ENCODE measurements around the gene ZNF710. TPM values are rescaled to one million over a fixed set of nuclear protein-coding genes. Genes with fewer than 3 reads are reported as not detected.
A peak's percentile ranks its signal among the peaks of the same experiment; 100 is the strongest.

The ZNF710 gene
- total RNA-seq, 4 donors from 2014 or later = 19.2 to 32.1 (median 25.0) TPM

DNA sequence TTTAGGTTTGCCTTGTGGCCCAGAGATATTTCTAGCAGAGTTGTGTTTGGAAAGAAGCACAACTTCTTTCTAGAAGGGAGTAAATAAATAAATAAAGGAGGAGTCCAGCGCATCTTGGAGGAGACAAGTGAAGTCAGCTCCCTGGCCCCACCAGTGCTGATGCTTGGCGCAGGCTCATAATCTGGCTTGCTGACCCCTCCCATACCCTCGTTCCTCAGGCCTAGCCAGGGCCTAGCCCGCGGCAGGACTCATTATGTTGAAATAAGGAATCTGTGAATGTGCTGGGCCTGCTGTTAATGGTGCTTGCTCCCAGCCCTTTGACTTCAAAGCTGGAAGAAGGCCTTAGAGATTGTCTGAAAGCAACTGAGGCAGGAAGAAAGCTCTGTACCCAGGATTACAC is 3.1 kb downstream of the ZNF710 start:
- Histone ChIP-seq H3K4me3 (no peak overlapping the region), H3K4me1 (peaks cover 72% of the 10 kb centered on the region)
- no peak for TF ChIP-seq POLR2A (IDR thresholded peaks at IDR 0.05)
- TF ChIP-seq, protein P1, sequence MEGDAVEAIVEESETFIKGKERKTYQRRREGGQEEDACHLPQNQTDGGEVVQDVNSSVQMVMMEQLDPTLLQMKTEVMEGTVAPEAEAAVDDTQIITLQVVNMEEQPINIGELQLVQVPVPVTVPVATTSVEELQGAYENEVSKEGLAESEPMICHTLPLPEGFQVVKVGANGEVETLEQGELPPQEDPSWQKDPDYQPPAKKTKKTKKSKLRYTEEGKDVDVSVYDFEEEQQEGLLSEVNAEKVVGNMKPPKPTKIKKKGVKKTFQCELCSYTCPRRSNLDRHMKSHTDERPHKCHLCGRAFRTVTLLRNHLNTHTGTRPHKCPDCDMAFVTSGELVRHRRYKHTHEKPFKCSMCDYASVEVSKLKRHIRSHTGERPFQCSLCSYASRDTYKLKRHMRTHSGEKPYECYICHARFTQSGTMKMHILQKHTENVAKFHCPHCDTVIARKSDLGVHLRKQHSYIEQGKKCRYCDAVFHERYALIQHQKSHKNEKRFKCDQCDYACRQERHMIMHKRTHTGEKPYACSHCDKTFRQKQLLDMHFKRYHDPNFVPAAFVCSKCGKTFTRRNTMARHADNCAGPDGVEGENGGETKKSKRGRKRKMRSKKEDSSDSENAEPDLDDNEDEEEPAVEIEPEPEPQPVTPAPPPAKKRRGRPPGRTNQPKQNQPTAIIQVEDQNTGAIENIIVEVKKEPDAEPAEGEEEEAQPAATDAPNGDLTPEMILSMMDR (IDR thresholded peaks at IDR 0.05) = no peak
- TF ChIP-seq POLR2AphosphoS5 (IDR thresholded peaks at IDR 0.05) = no peak
- TF ChIP-seq EP300 (IDR thresholded peaks at IDR 0.05) = no peak

DNA sequence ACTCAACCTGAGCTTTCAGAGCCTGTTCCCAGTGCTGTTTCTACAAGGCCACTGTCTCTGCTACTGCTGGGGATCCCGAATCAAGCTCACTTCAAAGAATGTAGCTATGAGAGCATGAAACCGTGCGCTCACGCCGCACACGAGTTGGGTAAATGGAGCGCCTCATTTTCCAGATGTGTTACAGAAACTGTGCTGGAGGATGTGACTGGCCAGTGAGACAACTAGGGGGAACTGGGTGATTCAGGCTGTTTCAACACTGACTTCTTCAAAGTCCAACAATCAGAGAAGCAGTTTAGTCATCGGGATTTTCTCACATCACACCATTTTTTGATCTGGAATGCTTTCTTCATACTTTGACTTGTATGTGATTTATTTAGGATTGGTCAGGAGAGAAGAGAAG is 3.5 kb downstream of the ZNF710 start:
- H3K27ac ChIP-seq = peak overlapping the region; percentile 82
- H3K27me3 ChIP-seq = no peaks in the 10 kb centered on the region
- DNase-seq (ENCODE audit: low spot score in 2 of 2) = peak; percentile 74 to 76
- H3K4me1 ChIP-seq = peaks cover 68% of the 10 kb centered on the region
- H3K9me3 ChIP-seq = no peaks in the 10 kb centered on the region
- WGBS = 82% methylated on average over 8 of the region's 8 CpGs
- TF ChIP-seq EP300 (IDR thresholded peaks at IDR 0.05) (no peak), POLR2AphosphoS5 (IDR thresholded peaks at IDR 0.05) (peak in 2 of 3 donors; percentile 16 to 37), POLR2A (IDR thresholded peaks at IDR 0.05) (peak in 1 of 2 donors; percentile 10)
- no peaks in the 10 kb centered on the region for H3K36me3 ChIP-seq
- no peak overlapping the region for H3K4me3 ChIP-seq

More for the DNA sequence above, 3.1 kb downstream of the ZNF710 start:
- 35% methylated on average over 5 of the region's 5 CpGs for WGBS
- Histone ChIP-seq H3K9me3 (no peaks in the 10 kb centered on the region), H3K27ac (peak overlapping the region; percentile 82), H3K27me3 (no peaks in the 10 kb centered on the region), H3K36me3 (no peaks in the 10 kb centered on the region)
- DNase-seq (ENCODE audit: low spot score in 2 of 2) = peak; percentile 71 to 72

DNA sequence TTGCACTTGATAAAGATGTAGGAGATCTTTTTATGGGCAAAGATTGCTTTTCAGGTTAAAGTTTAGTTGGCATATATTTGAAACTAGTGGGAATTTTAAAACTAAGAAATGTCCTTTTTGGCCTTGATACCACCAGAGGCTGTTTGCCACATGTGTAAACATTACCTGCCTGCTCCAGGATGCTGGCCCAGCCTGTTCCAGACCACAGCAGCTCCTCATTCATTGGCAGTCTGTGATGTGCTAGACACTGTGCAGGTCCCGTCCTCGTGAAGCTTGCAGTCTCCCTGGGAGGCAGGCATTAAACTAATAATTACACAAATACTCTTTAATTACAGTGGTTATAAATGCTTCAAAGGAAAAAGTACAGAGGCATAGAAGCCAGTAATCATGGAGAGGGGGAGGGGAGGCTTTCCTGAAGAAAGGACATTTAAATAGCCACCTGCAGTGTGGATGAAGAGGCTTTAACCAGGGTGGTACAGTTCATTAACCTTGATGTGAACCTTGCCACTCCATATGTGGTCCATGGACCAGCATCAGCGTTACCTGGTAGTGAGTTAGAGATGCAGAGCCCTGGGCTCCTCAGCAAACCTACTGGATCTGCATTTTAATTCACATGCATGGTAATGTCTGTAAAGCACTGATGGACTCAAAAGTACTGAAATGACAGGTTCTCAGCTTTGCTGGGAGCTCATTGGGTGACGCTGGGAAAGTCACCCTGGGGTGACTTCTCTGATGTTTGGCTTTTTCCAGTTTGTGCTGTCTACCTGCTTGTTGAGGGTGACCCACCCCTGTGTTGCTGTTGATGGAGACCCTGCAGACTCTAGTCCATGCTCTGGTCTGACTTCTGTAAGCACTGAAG is 5.3 kb downstream of the ZNF710 start:
- H3K4me1 ChIP-seq = peaks cover 55% of the 10 kb centered on the region
- TF ChIP-seq, protein P1 (IDR thresholded peaks at IDR 0.05) = no peak
- TF ChIP-seq POLR2A (IDR thresholded peaks at IDR 0.05) = no peak
- TF ChIP-seq EP300 (IDR thresholded peaks at IDR 0.05) = no peak
- H3K4me3 ChIP-seq = no peak overlapping the region
- peak in 1 of 2 donors; percentile 34 for DNase-seq (ENCODE audit: low spot score in 2 of 2)
- no peaks in the 10 kb centered on the region for H3K9me3 ChIP-seq
- no peaks in the 10 kb centered on the region for H3K27me3 ChIP-seq
- 84% methylated on average over 4 of the region's 4 CpGs for WGBS
- H3K27ac ChIP-seq = no peak overlapping the region
- no peaks in the 10 kb centered on the region for H3K36me3 ChIP-seq

DNA sequence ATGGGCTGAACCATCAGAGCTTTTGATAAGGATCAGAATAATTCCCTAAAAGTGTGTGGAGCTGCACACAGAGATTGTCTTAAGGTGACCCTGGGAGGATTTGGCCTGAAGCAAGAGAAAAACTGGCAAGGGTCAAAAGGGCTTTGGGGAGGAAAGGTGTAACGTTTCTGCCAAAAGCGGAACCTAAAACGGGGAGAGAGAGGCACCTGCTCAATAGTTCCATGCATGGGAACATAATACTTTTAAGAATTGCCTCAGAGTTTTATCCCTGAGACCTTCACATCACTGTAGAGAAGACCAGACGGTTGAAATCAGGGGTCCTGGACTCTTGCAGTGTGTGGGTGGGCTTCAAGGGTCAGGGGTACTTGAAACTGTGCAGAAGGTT is 5.9 kb downstream of the ZNF710 start:
- Histone ChIP-seq H3K27ac (no peak overlapping the region), H3K4me3 (no peak overlapping the region), H3K9me3 (no peaks in the 10 kb centered on the region), H3K4me1 (peaks cover 55% of the 10 kb centered on the region), H3K36me3 (no peaks in the 10 kb centered on the region), H3K27me3 (no peaks in the 10 kb centered on the region)
- no peak for DNase-seq (ENCODE audit: low spot score in 2 of 2)
- WGBS = 73% methylated on average over 4 of the region's 4 CpGs
- TF ChIP-seq POLR2AphosphoS5 (IDR thresholded peaks at IDR 0.05) = no peak
- no peak for TF ChIP-seq EP300 (IDR thresholded peaks at IDR 0.05)
- no peak for TF ChIP-seq POLR2A (IDR thresholded peaks at IDR 0.05)
- TF ChIP-seq, protein P1 (IDR thresholded peaks at IDR 0.05) = no peak

DNA sequence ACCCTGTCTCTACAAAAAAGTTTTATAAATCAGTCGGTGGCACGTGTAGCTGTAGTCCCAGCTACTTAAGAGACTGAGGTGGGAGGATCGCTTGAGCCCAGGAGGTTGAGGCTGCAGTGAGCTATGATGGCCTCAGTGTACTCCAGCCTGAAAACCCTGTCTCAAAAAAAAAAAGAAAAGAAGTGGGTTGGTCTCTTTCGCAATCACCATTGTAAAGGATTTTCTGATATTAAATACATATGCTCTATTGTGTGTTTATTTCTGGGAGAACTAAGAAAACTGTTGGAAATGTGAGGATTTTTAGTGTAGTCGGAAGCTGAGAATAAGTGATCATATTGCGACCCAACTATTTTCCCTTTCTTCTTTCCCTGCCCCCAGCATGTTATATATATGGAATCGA is 7.5 kb downstream of the ZNF710 start:
- Histone ChIP-seq H3K27ac (no peak overlapping the region), H3K27me3 (no peaks in the 10 kb centered on the region), H3K4me1 (peaks cover 50% of the 10 kb centered on the region), H3K9me3 (no peaks in the 10 kb centered on the region), H3K36me3 (no peaks in the 10 kb centered on the region), H3K4me3 (no peak overlapping the region)
- WGBS = 82% methylated on average over 7 of the region's 7 CpGs
- TF ChIP-seq POLR2AphosphoS5 (IDR thresholded peaks at IDR 0.05) = no peak
- TF ChIP-seq POLR2A (IDR thresholded peaks at IDR 0.05) = no peak
- TF ChIP-seq EP300 (IDR thresholded peaks at IDR 0.05) = no peak
- TF ChIP-seq, protein P1 (IDR thresholded peaks at IDR 0.05) = no peak
- no peak for DNase-seq (ENCODE audit: low spot score in 2 of 2)
